Gastroesophageal sphincter (tissue), 3 donors: ENCODE measurements around the gene ZNF746.

ENCODE experiments used
- CTCF ChIP-seq, 4 experiments: fragments of 200-600 bp in 2 of 4; fragments of 450-650 bp in 2 of 4; sonication (generic) in 1 of 4; IDR thresholded peaks; one replicate each; pipeline ENCODE4 v1.5.1; 2017 to 2019; ENCODE audit warnings: antibody characterized with exemption in 4 of 4, mild to moderate bottlenecking in 2 of 4, moderate library complexity in 2 of 4
- POLR2A ChIP-seq, 2 donors: fragments of 450-650 bp; IDR thresholded peaks; one replicate each; pipeline ENCODE4 v1.6.1; 2017; ENCODE audit warnings: antibody characterized with exemption in 2 of 2, mild to moderate bottlenecking in 2 of 2, moderate library complexity in 1 of 2

- TF ChIP-seq CTCF (IDR thresholded peaks at IDR 0.05): no peak
- TF ChIP-seq POLR2A (IDR thresholded peaks at IDR 0.05): no peak
Measured at GRCh38 chr7:149510248-149510647, 12.6 kb upstream of the ZNF746 start.
